DMS153 treated with DMSO at 0.1 percent for 48 hours (cell line): ENCODE results near the gene PSMD12.
A peak's percentile ranks its signal among the peaks of the same experiment; 100 is the strongest.
"Not testable (repeated sequence)": the region's sequence is repeated elsewhere in the genome, so short reads cannot be mapped to it uniquely, and the experiment has no call there.

ENCODE experiments used
- DNase-seq: peaks from one replicate; lab custom pipeline; 2025; ENCODE audit not compliant: unreplicated experiment; lab: John Stamatoyannopoulos, UW

PSMD12 gene

GRCh38 chr17:67388536-67388935 is 22.2 kb upstream of the PSMD12 start:
- DNase-seq = not testable (repeated sequence)

GRCh38 chr17:67386965-67387551 is 20.7 kb upstream of the PSMD12 start:
- DNase-seq = no peak

DNA sequence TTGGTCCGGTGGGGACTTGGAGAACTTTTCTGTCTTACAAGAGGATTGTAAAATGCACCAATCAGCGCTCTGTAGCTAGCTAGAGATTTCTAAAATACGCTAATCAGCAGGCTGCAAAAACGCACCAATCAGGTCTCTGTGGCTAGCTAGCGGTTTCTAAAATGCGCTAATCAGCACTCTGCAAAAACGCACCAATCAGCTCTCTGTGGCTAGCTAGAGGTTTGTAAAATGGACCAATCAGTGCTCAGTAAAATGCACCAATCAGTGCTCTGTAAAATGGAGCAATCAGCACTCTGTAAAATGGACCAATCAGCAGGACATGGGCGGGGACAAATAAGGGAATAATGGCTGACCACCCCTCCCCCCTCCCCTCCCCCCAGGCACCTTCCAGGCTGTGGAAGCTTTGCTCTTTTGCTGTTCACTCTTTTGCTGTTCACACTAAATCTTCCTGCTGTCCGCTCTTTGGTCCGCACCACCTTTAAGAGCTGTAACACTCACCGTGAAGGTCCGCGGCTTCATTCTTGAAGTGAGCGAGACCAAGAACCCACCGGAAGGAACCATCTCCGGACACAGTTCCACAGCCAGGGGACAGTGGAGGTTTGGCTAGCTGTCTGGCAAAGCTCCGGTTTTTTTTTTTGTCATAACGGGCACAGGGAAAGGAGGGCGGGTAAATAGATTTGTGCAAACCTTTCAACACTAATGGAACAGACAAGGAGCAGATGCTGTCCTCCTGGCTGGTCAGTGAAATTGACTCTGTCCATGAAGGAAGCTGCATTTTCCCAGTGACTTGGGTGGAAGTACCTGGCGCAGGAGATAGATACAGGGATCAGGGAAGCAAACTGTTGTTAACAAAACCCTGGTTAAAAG is 19.0 kb upstream of the PSMD12 start:
- DNase-seq = no peak

DNA sequence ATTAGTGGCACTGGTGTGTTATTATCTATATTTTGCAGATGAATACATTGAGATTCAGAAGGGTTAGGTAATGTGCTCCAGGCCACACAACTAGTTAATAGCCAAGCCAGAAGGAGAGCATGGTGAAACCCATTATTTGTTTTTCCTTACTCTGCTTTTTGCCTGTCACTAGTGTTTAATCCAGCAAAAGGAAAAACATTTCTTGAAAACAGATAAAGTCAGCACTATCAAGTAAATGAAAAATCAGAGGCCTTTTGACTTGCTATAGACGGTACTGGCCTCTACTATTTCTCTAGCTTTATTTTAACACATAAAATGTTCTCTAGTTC is 15.5 kb upstream of the PSMD12 start:
- DNase-seq = no peak

DNA sequence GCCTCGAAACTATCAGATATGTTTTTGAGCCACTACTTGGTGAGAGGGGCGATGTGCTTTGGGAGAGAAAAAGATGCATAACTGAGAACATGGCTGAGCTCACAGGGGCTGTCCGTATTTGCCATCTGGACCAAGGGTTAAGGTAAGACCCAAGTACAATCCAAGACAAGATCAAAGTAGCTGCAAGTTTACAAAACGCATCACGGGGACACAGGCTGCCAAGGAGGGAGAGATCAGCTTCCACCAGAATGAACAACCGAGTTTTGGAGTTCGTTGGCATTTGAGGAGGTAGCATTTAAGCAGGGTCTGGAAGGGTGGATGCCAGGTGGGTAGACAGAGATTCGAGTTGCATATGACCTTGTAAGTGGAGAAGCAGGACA is 12.9 kb upstream of the PSMD12 start:
- DNase-seq = no peak

DNA sequence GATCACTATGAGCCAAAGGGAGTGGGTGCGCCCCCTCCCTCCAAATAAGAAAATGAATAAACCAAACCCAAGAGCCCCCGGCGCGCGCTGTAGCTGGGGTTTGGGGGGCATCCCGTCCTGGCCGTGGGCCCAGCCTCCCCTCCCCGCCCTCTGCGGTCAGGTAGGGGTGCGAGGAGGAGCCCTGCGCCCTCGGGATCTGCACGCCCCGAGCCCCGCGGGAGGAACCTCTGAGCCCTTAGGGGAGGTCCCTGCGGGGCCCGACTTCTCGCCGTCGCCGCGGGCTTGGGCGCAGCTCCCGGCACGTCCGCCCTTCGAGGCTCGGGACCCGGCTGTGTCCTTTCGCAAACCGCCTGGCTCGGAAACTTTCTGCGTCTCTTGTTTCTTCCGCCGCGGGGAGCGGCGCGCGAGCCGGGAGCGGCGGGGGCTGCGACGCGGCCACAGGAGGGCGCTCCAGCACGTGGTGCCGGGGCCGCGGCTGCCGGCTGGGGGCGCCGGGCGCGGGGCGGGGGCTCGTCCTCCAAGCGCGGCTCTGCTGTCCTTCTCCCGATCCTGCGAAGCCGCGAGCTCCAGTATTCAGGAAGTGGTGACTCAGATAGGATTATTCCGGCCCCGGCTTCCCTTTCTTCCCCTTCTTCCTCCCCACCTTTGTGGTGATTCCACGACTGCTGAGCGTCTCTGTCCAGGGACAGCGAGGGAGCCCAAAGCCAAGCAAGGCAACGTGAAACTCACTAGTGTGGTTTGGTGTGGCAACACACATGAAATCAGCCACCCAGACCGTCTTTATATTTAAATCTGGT is 12.3 kb upstream of the PSMD12 start:
- peak; percentile 70 for DNase-seq

- peak; percentile 41 for DNase-seq
Measured at GRCh38 chr17:67377488-67378453, 11.4 kb upstream of the PSMD12 start.

GRCh38 chr17:67376737-67377487 is 10.5 kb upstream of the PSMD12 start, which contains the start of gene PITPNC1:
TSS of gene PITPNC1 (plus strand) at chr17:67377281.
- DNase-seq = peak; percentile 65

- DNase-seq = no peak
Measured at GRCh38 chr17:67376415-67376736, 10.0 kb upstream of the PSMD12 start.

- no peak for DNase-seq
Measured at GRCh38 chr17:67375716-67376115, 9.3 kb upstream of the PSMD12 start.

DNA sequence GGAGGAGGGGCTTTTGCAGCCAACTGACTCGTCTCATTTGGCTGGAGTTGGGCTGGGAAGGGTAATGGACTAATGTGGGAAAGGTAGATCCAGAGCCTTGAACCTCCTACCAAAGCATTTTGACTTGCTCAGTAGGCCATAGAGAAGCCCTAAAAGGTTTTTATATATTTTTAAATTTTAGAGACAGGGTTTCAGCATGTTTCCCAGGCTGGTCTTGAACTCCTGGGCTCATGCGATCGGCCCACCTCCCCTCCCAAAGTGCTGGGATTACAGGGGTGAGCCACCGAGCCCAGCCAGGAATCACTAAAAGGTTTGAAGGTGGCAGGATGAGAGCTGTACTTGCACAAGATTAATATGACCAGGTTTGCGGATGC is 8.7 kb upstream of the PSMD12 start:
- DNase-seq = no peak

DNA sequence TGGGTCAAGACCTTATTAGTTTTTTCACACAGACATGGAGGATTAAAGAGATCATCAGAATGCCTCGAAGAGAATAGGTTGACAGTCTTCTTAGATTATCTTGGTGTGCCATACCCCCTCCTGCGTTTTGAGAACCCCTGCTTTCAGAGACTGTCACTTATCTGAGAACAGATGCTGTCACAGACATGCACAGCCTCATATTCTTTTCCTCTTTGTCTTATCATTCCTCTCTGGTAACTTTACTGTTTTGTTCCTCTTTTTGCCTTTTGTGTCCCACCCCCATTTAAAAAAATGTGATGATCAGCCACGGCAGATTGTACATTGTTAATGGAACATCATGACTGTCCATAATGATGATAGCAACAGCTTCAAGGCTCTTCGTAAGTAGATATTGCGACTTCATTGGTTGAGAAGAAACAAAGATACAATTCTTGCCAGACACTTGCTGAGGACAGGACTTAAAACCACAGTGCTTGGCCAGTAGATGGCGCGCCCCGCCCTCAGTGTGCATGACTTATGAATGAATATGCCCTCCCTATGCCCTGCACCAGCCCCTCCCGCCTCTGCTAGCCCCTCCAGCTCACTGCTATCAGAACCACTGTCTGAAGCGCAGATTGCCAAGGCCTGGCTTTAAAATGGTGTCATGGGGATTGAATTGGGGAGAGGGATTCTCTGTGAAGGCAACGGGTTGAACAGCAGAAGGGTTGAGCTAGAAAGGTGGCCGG is 8.1 kb upstream of the PSMD12 start:
- DNase-seq = peak; percentile 12

DNA sequence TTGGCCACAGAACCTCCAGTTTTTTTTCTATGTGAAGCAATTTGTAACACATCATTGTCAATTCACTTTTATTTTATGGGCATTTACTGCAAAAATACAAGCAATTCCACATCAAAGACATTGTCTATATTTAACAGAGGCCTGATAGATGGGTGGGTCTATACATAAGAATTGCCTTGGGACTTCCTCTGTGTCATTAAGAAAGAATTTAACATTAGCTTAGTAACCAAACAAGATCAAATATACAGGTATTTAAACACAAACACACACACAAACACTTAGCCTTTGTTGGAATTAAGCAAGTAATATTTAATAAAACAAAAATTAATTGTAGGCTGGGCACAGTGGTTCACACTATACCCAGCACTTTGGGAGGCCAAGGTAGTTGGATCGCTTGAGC is 6.4 kb upstream of the PSMD12 start:
- no peak for DNase-seq

DNA sequence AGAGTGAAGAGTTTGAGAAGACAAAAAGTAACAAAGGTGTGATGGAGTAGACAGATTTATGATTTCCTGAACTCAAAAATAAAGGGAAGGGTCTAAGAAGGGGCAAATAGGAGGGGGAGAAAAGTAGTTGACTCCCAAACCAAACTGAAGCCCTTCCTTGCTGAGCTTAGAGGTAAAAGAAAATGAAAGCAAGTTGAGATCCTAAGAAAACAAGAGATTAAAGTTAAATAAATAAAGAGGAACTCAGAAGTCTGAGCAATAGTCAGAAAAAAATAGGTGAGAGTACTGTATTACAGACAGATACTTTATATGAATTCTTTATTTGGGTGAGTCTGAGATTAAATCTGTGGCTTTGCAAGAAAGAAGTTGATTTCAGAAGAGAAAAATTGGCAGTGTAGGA is 3.3 kb upstream of the PSMD12 start:
- DNase-seq = no peak

- DNase-seq = no peak
Measured at GRCh38 chr17:67365738-67366192, 612 bp downstream of the PSMD12 start.

GRCh38 chr17:67364847-67365737 is 1.3 kb downstream of the PSMD12 start:
- DNase-seq = no peak

DNA sequence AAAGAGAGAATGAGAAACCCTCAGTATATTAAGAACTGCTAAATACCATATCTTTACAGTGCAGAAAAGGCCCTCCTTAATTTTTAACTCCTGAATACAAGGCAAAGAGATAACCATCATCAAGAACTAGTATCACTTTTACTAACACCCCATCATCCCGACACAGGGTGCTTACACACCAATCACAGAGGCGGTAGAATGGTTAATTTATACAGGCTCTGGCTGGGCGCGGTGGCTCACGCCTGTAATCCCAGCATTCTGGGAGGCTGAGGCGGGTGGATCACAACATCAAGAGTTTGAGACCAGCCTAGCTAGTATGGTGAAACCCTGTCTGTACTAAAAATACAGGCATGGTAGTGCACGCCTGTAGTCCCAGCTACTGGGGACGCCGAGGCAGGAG is 4.2 kb downstream of the PSMD12 start:
- DNase-seq = no peak

GRCh38 chr17:67360880-67361279 is 5.5 kb downstream of the PSMD12 start:
- no peak for DNase-seq
